Measurements from ENCODE around the gene TSC2. TPM values are rescaled to one million over a fixed set of nuclear protein-coding genes. Genes with fewer than 3 reads are reported as not detected.

TSC2 gene
- polyA plus RNA-seq, 1 donor, result 85.9 TPM

DNA sequence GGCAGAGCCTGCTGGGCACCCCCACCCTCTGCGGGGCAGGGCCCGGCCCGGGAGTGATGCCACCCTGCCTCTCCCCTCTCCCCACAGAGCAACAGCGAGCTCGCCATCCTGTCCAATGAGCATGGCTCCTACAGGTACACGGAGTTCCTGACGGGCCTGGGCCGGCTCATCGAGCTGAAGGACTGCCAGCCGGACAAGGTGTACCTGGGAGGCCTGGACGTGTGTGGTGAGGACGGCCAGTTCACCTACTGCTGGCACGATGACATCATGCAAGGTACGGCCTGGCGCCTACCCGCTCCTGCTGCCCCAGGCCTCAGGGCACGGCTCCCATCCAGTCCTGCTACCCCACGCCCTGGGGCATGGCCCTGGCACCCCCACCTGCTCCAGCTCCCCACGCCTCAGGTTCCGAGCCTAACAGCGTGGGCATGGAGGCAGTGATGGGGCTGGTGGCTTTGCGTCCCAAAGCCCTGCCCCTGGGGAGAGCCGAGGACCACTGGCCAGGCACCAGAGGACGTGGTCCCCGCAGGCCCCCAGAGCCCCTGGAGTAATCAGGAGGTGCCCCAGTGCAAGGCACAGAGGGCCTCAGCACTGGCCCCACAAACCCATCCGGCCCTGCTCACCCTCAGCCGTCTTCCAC lies 38.4 kb downstream of the TSC2 start:
- Histone ChIP-seq H3K36me3 (ENCODE audit: control insufficient read depth, insufficient read depth, low read length) (peaks cover 89% of the 10 kb centered on the region), H3K27me3 (ENCODE audit: control insufficient read depth, insufficient read depth, low read length) (no peaks in the 10 kb centered on the region), H3K4me3 (ENCODE audit: low read length) (no peak overlapping the region), H3K9me3 (ENCODE audit: control insufficient read depth, low read depth, low read length) (peaks cover 8% of the 10 kb centered on the region), H3K4me1 (ENCODE audit: control insufficient read depth, insufficient read depth, low read length) (peaks cover 19% of the 10 kb centered on the region), H3K27ac (ENCODE audit: low read length) (no peak overlapping the region)
- DNase-seq, result no peak
- WGBS (ENCODE audit: insufficient coverage, low lambda C conversion rate), result no CpG with 5 or more reads among the region's 27 CpGs

DNA sequence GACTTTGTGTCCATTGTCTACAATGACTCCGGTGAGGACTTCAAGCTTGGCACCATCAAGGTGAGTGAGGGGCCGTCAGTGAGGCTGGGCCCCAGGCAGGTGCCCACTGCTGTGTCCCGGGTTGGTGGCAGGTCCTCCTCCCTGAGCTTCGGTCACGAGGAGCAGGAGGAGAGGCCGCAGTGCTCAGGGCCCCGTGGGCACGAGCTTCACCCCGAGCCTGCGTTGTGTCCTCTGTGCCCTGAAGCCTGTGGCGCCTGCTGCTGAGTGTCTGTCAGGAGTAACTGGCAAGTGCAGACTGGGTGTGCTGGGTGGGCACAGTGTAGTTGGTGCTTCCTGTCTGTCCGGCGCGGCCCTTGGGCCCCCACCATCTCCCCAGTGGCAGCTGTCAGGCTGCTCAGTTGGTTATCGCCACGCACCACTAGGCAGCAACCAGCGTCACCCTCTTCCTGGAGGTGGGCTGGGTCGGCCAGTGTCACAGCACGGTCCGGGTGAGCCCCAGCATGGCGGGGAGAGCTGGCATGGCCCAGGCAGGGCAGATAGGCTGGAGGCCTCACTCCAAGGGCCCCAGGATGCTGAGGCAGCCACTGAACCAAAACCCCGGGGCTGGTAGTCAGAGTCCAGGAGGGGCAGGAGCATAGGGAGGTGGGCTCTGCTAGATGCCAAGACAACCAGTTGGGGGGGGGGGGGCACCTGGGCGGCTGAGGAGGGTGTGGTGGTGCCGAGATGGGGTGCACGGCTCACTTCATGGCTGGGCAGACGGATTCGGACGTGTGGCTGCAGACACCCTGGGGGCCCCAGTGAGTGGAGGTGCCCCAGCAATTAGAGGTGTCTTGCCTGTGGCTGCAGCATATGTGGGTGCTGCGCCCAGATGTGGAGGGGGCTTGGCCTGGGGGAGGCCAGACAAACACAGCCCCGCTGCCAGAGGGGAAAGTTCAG lies 39.3 kb downstream of the TSC2 start:
- H3K4me1 ChIP-seq (ENCODE audit: control insufficient read depth, insufficient read depth, low read length), result peaks cover 20% of the 10 kb centered on the region
- no peak overlapping the region for H3K4me3 ChIP-seq (ENCODE audit: low read length)
- WGBS (ENCODE audit: insufficient coverage, low lambda C conversion rate), result no CpG with 5 or more reads among the region's 30 CpGs
- peaks cover 15% of the 10 kb centered on the region for H3K9me3 ChIP-seq (ENCODE audit: control insufficient read depth, low read depth, low read length)
- H3K27me3 ChIP-seq (ENCODE audit: control insufficient read depth, insufficient read depth, low read length), result no peaks in the 10 kb centered on the region
- DNase-seq, result no peak
- peaks cover 81% of the 10 kb centered on the region for H3K36me3 ChIP-seq (ENCODE audit: control insufficient read depth, insufficient read depth, low read length)
- H3K27ac ChIP-seq (ENCODE audit: low read length), result no peak overlapping the region

DNA sequence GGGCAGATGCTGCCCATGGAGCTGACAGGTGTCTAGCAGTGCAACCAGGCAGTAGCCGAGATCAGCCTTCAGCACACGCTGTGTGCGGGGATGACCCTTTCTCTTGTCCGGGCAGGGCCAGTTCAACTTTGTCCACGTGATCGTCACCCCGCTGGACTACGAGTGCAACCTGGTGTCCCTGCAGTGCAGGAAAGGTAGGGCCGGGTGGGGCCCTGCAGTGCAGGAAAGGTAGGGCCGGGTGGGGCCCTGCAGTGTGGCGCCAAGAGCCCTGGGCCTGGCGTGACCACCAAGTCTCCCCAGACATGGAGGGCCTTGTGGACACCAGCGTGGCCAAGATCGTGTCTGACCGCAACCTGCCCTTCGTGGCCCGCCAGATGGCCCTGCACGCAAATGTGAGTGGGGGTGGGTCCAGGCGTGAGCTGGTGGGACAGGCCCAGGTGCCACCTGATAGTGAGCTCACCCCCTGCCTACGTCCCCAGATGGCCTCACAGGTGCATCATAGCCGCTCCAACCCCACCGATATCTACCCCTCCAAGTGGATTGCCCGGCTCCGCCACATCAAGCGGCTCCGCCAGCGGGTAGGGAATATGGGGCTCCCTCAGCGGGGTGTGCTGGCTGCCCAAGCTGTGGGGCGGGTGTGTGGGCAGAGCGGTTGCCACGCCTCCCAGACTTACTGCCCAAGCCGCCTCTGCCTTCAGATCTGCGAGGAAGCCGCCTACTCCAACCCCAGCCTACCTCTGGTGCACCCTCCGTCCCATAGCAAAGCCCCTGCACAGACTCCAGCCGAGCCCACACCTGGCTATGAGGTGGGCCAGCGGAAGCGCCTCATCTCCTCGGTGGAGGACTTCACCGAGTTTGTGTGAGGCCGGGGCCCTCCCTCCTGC lies 40.2 kb downstream of the TSC2 start:
- no CpG with 5 or more reads among the region's 41 CpGs for WGBS (ENCODE audit: insufficient coverage, low lambda C conversion rate)
- Histone ChIP-seq H3K4me1 (ENCODE audit: control insufficient read depth, insufficient read depth, low read length) (peaks cover 20% of the 10 kb centered on the region), H3K27ac (ENCODE audit: low read length) (no peak overlapping the region), H3K4me3 (ENCODE audit: low read length) (no peak overlapping the region), H3K9me3 (ENCODE audit: control insufficient read depth, low read depth, low read length) (peaks cover 15% of the 10 kb centered on the region), H3K36me3 (ENCODE audit: control insufficient read depth, insufficient read depth, low read length) (peaks cover 79% of the 10 kb centered on the region), H3K27me3 (ENCODE audit: control insufficient read depth, insufficient read depth, low read length) (no peaks in the 10 kb centered on the region)
- DNase-seq, result no peak

DNA sequence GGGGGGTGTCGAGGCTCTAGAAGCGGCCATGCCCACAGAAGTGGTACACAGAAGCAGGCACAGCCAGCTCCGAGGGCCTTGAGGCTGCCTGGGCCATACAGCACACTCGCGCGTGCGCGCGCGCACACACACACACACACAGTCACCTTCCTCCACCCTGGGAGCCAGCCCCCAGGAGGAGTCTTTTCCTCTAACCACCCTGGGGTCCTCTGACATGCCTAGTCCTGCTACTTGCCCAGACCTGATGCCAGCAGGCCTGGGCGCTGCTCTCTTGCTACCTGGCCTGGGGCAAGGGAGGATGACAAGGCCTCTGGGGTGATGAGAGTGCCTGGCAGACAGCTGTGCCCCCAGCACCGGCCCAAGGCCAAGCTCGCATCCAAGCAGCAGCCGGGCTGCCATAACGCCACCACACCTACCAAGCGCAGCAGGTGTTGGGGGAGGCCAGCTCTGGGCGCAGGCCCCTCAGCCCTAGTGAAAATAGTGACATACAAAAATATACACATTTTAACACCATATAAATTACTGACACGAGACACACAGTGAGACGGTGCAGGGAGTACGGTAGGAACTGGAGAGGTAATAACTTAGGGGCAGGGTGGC lies 41.1 kb downstream of the TSC2 start:
- Histone ChIP-seq H3K9me3 (ENCODE audit: control insufficient read depth, low read depth, low read length) (peaks cover 15% of the 10 kb centered on the region), H3K27me3 (ENCODE audit: control insufficient read depth, insufficient read depth, low read length) (no peaks in the 10 kb centered on the region), H3K27ac (ENCODE audit: low read length) (no peak overlapping the region), H3K36me3 (ENCODE audit: control insufficient read depth, insufficient read depth, low read length) (peaks cover 79% of the 10 kb centered on the region), H3K4me1 (ENCODE audit: control insufficient read depth, insufficient read depth, low read length) (peaks cover 22% of the 10 kb centered on the region), H3K4me3 (ENCODE audit: low read length) (no peak overlapping the region)
- DNase-seq, result no peak
- no CpG with 5 or more reads among the region's 20 CpGs for WGBS (ENCODE audit: insufficient coverage, low lambda C conversion rate)

DNA sequence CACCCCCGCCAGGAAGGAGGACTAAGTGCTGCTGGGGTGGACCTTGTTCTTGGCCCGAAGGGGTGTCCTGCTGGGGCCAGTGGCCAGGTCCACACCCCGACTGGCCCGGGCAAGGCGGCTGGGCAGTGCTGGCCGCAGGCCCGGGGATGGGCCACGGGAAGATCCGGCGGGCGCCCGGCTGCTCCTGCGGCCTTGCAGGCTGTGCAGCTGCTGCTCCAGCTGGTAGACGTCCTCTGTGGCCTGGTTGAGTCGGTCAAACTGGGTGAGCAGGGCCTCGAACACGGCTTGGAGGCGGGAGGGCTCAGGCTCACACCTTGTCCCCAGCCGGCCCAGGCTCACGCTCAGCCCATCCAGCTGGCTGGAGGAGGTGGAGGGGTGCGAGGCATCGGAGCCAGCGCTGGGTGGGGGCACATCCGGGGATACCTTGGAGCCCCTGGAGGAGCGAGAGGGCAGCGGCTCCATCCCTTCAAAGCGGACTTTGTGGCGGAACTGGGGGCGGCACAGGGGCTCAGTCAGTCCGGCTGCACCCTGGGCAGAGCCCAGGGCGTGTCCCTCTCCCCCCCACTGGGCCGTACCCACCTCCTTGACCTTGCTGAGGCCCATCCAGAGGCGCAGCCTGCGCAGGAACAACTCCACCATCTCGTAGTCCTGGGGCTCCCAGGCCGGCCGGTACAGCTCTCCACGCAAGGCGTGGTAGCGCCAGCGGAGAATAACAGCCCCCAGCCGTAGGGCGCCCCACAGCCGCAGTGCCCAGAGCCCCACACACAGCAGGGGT lies 42.1 kb downstream of the TSC2 start:
- DNase-seq, result no peak
- Histone ChIP-seq H3K27me3 (ENCODE audit: control insufficient read depth, insufficient read depth, low read length) (no peaks in the 10 kb centered on the region), H3K36me3 (ENCODE audit: control insufficient read depth, insufficient read depth, low read length) (peaks cover 78% of the 10 kb centered on the region), H3K4me3 (ENCODE audit: low read length) (no peak overlapping the region), H3K27ac (ENCODE audit: low read length) (no peak overlapping the region), H3K4me1 (ENCODE audit: control insufficient read depth, insufficient read depth, low read length) (peaks cover 22% of the 10 kb centered on the region), H3K9me3 (ENCODE audit: control insufficient read depth, low read depth, low read length) (peaks cover 15% of the 10 kb centered on the region)
- no CpG with 5 or more reads among the region's 44 CpGs for WGBS (ENCODE audit: insufficient coverage, low lambda C conversion rate)

DNA sequence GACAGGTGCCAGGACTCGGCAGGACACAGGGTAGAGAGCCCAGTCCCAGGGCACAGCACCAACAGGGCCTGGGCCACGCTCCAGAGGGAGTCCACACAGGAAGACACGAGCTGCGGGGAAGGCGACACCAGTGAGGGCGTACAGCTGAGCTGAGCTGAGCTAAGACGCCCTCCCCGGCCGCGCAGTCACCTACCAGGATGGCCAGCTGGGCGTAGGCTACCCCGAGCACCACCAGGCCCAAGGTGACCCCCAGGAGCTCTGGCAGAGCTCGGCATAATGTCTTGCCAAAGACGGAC lies 42.6 kb downstream of the TSC2 start:
- Histone ChIP-seq H3K36me3 (ENCODE audit: control insufficient read depth, insufficient read depth, low read length) (peaks cover 77% of the 10 kb centered on the region), H3K4me3 (ENCODE audit: low read length) (no peak overlapping the region), H3K27ac (ENCODE audit: low read length) (peak overlapping the region; percentile 32), H3K9me3 (ENCODE audit: control insufficient read depth, low read depth, low read length) (peaks cover 15% of the 10 kb centered on the region), H3K27me3 (ENCODE audit: control insufficient read depth, insufficient read depth, low read length) (no peaks in the 10 kb centered on the region), H3K4me1 (ENCODE audit: control insufficient read depth, insufficient read depth, low read length) (peaks cover 22% of the 10 kb centered on the region)
- no peak for DNase-seq
- no CpG with 5 or more reads among the region's 14 CpGs for WGBS (ENCODE audit: insufficient coverage, low lambda C conversion rate)

DNA sequence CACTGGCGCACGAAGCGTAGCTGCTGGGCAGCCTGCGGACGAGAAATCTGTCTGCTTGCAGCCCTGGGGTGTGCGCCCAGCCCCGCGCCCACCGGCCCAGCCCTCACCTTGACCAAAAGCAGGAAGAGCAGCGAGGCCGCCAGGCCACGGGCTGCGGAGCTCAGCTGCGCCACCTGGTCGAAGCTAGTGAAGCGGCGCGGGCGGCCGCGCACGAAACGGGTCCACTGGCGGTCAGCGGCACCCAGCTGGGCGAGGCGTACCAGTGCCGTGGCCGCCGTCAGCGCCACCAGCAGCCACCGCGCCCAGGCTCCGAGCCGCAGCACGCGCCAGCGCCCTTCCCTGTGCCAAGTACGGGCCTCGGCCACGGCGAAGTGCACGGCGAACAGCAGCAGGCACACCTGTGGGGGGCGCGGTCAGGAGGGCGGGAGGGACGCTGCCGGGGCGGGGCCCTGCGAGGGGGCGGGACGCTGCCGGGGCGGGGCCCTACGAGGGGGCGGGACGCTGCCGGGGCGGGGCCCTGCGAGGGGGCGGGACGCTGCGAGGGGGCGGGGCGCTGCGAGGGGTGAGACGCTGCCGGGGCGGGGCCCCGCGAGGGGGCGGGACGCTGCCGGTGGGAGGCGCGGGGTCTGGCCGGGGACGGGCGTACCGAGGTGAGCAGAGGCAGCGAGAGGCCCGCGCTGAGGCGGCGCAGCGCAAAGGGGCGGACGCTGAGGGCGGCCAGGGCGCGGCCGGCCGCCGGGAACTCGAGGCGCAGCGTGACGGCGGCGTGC lies 43.2 kb downstream of the TSC2 start:
- WGBS (ENCODE audit: insufficient coverage, low lambda C conversion rate), result no CpG with 5 or more reads among the region's 101 CpGs
- peak; percentile 89 to 93 for DNase-seq
- Histone ChIP-seq H3K27ac (ENCODE audit: low read length) (peak overlapping the region; percentile 80), H3K36me3 (ENCODE audit: control insufficient read depth, insufficient read depth, low read length) (peaks cover 77% of the 10 kb centered on the region), H3K4me3 (ENCODE audit: low read length) (peak overlapping the region; percentile 39), H3K9me3 (ENCODE audit: control insufficient read depth, low read depth, low read length) (peaks cover 15% of the 10 kb centered on the region), H3K4me1 (ENCODE audit: control insufficient read depth, insufficient read depth, low read length) (peaks cover 22% of the 10 kb centered on the region), H3K27me3 (ENCODE audit: control insufficient read depth, insufficient read depth, low read length) (no peaks in the 10 kb centered on the region)

DNA sequence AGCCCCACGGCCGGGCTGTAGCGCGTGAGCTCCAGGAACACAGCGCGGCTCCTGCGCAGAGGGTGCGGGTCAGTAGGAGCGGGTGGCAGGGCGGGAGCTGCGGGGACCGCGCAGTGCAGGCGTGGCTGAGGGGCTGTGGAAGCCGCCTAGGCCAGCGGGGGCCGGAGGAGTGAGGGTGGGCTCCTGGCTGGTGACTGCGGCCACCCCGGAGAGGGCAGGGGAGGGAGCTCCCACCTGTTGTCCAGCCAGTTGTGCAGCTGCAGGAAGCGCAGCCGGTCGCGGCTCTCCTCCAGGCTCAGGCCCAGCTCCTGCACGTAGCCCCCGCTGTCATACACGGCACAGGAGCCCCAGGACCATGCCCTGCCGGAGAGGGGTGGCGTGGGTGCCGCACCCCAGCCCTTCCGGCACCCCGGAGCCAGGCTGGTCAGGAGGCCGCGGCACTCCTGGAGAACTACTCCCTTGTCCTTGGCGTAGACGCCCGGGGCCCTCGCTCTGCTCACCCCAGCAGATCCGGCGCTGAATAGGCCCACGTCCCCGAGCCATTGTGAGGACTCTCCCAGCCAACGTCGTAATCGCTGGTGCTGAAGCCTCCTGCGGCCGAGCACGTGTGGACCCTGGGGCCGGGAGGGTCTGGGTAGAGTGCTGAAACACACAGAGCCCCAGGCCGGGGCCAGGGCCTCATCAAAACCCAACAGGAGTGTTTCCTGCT lies 43.9 kb downstream of the TSC2 start:
- peaks cover 22% of the 10 kb centered on the region for H3K4me1 ChIP-seq (ENCODE audit: control insufficient read depth, insufficient read depth, low read length)
- peak overlapping the region; percentile 39 for H3K4me3 ChIP-seq (ENCODE audit: low read length)
- peaks cover 15% of the 10 kb centered on the region for H3K9me3 ChIP-seq (ENCODE audit: control insufficient read depth, low read depth, low read length)
- peak overlapping the region; percentile 80 for H3K27ac ChIP-seq (ENCODE audit: low read length)
- DNase-seq, result no peak
- H3K36me3 ChIP-seq (ENCODE audit: control insufficient read depth, insufficient read depth, low read length), result peaks cover 74% of the 10 kb centered on the region
- no peaks in the 10 kb centered on the region for H3K27me3 ChIP-seq (ENCODE audit: control insufficient read depth, insufficient read depth, low read length)
- no CpG with 5 or more reads among the region's 49 CpGs for WGBS (ENCODE audit: insufficient coverage, low lambda C conversion rate)

DNA sequence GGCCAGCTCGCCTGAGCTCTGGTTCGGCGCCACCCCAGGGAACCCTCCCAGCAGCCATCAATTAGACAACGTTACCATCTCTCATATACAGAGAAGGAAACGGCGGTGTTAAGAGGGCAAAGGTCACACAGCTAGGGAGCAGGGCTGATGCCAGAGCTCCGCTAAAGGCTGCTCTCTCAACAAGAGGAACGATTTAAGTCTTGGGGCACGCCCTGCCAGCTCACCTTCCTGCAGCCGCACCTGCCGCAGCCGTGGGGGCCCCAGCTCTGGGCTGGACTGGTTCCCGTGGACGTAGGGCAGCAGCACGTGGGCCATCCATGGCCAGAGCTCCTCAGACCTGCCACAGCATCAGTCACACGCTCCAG lies 44.5 kb downstream of the TSC2 start:
- Histone ChIP-seq H3K4me1 (ENCODE audit: control insufficient read depth, insufficient read depth, low read length) (peaks cover 22% of the 10 kb centered on the region), H3K4me3 (ENCODE audit: low read length) (peak overlapping the region; percentile 39), H3K36me3 (ENCODE audit: control insufficient read depth, insufficient read depth, low read length) (peaks cover 75% of the 10 kb centered on the region), H3K9me3 (ENCODE audit: control insufficient read depth, low read depth, low read length) (peaks cover 15% of the 10 kb centered on the region), H3K27ac (ENCODE audit: low read length) (peak overlapping the region; percentile 80), H3K27me3 (ENCODE audit: control insufficient read depth, insufficient read depth, low read length) (no peaks in the 10 kb centered on the region)
- DNase-seq, result peak; percentile 55 to 78
- no CpG with 5 or more reads among the region's 16 CpGs for WGBS (ENCODE audit: insufficient coverage, low lambda C conversion rate)

All from large intestine (tissue), 3 donors.